Endothelial cell of hepatic sinusoid (primary cell): ENCODE data around the gene ZFYVE27.

Experiments
- in situ Hi-C: cut with HindIII; loops from 2 replicates; pipeline ENCODE4 v1.10.0; 2017; ENCODE audit warnings: low sequenced_read_pairs

Gene ZFYVE27

DNA sequence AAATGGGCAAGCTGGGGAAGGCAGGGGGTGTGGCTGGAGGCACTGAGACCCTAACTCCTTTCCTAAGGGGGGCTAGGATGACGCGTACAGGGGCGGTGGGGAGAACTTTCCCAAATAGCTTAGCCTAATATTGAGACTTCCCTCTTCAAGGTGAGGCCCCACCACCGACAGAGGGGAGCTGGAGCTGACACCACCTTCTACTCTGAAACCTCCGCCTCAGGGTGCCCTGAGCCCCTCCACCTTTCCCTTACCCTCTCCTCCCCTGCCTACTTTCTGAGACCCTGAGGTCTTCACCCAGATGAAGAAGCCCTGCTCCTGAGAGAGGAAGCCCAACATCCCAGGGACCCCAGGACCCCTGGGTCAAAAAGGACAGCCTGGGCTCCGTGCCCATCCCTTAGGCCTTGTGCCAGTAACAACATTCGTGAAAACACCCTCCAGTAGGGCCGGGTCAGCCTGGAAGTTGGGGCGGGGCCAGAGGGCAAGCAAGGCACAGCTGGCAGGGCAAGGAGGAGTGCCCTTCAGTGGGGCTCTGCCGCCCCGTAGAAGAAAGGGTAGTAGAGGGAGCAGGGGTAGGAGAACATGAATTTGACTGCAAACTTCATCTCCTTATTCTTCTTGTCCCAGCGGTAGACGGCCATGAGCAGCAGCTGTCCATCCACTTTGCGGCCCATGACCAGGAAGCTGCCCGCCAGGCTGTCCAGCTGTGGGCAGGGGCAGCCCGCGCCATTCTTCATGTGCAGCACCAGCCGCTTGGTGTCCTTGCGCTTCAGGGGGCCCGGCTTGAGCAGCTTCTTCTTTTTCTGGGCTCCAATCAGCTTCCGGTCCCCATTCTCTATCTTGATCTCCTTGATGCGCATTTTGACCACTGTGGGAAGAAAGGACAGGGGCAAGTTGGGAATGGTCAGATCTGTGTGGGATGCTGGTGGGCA, 30.3 kb downstream of the ZFYVE27 start:
- in situ Hi-C loops, result no loop called here

DNA sequence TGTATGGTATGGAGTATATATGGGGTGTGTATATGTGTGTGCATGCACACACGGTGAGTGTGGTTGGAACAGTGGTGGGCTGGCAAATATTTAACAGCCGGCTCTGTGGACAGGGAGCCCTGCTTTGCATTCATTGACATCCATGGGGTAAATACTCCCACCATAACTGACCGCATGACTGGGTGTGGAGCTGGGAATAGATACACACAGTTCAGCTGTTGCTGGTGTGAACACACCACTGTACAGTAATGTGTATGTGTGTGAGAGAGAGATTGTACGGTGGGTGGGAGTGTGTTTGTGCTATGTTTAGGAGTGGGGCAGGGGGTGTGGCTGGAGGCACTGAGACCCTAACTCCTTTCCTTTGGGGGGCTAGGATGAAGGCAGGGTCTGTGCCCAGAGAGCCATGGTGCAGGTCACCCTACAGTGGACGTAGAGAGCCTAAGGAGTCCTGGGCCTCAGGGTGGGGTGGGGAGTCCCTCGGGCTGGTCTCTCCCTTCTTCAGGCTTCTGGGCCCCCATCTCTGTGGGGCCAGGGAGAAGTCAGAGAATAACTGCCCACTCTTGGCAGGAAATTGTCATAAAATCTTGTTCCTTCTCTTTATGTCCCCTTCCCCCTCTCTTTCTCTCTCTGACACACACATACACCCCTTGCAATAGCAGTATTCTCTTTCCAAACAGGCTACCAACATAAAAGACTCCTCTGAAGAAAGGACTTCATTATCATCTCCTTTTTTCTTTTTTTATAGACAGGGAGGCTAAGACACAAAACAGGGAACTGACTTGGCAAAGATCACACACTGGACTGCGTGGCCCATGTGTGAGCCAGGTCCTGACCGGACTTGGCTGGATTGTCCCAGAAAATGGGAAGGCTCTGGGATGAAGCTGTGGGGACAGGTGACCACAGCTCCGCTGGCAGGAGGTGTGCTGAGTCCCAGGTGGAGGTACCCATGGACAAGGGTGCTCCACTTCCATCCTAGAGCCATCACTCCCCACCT, 31.7 kb downstream of the ZFYVE27 start:
- in situ Hi-C loops, result no loop called here

DNA sequence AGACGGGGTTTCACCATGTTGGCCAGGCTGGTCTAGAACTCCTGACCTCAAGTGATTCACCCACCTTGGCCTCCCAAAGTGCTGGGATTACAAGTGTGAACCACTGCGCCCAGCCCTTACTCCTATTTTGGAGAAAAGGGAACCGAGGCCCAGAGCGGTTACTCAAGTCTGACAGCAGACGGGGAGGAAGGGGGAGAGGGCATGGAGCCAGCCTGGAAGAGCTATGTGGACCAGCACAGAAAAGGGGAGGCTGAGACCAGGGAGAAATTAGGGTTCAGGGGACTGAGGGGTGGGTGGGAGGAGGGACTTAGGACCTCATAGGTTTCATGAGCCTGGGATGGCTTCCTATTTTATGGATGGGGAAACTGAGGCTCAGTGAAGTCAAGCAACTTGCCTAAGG, 33.3 kb downstream of the ZFYVE27 start:
- in situ Hi-C loops, result no loop called here

DNA sequence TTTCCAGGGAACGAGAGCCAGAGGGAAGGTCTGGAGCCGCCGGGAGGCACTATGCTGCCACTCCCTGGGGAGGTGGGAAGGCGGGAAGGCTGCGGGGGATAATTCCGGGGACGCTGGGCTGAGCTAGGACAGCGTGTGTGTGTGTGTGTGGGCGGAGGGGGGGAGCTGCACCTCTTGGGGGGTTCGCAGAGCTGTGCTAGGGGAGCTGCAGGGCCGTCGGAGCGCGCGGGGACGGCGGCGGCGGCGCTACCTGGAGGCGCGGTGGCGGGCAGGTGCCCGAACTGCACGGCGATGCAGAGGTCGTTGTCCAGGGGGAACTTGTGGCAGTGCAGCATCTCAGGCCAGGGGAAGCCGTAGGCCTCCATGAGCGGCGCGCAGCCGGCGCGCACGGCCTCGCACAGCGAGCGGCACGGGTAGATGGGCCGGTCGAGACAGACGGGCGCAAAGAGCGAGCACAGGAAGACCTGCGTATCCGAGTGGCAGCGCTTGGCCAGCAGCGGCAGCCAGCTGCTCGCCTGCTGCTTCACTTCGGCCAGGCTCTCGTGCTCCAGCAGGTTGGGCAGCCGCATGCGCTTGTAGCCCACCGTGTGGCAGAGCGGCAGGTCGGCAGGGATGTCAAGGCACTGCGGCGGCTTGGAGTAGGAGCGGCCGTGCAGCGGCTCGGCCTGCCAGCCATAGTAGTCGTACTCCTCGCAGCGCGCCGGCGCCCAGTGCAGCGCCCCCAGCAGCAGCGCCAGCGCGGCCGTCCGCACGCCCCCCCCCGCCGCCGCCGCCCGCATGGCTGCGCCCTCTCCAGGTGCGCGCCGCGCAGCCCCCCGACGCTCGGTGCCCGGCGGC, 34.3 kb downstream of the ZFYVE27 start:
- in situ Hi-C loops, result no loop called here

DNA sequence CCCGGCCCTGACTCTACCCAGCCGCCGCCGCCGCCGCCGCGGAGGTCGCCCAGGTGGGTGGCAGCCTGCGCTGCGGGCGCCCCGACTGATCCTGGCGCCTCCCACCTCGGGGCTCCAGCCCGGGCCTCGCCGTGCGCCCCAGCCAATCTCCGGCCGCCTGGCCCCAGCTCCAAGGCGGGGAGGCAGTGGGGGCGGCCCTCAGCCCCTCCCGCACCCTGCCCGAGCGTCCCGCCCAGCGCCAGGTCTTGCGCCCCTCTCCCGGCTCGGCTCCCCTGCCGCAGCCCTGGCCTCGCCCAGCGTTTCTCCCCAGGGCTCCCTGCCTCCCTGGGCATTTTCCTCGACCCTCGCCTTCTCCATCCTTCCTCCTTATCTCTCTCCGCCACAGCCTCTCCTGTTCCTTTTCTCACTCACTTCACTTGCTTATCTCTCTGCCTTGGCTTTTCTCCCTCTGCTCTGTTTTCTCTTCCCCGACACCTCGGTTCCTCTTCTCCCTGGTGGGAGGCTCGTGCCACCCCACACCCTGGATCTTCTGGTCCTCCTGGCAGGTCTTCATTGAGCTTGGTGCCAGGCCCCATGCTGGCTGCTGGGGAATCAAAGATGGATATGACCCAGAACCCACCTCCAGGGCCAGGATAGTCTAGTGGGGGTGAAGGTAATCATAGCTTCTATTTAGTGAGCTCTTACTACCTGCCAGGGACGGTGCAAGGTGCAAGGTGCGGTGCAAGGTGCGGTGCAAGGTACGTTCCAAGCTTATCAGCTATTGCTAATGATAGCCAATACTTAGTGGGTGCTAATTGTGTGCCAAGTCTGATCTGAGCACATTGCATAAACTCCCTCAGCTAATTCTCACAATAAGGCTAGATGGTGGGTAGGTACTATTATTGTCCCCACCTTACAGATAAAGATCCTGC, 35.2 kb downstream of the ZFYVE27 start, which contains the start of gene SFRP5:
TSS of gene SFRP5 (minus strand) at position 87 of the 911 bp plus-strand sequence. CDS start 166 bp downstream, outside the sequence.
- in situ Hi-C loops, result no loop called here

DNA sequence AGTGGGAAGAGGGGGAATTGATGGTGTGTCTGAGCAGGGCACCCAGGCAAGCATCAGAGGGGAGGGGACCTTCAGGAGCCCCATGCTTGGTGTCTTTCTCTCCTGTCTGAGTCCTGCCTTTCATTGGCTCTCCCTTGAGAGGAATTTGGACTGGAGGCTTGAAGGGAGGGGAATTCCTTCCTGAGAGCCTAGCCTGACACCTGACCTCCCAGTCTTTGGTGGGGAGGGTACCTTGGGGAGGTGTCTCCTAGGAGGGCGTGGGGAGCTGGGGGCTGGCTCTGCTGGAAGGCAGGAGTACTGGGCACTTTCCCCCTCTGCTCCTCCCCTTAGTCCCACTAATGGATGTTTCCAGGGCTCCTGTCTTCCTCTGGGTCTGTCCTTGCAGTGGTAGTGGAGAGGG, 36.2 kb downstream of the ZFYVE27 start:
- in situ Hi-C loops, result no loop called here

DNA sequence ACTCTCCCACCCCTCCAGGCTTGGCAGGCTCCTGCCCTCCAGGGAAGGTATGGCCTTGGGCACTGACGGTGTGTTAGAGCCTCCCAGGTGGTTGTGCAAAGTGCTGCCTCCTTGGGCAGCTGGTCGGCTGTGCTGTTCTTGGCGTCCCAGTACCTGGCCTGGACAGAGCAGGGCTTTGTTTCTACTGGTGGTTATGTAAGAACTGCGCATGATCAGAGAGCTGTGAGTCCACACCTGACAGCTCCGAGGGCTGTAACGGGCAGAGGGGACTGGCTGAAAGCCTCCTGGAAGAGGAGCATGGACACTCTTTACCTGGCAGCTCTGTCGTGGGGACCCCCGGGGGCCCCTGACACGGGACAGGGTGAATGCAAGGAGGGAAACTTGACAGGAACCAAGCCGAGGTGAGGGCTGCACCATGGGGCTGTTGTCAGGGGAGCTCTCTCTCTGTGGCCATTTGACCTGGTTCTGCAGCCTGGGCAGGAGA, 37.9 kb downstream of the ZFYVE27 start:
- in situ Hi-C loops, result loop anchor here (5.0 kb wide), 1 partner anchor 88 kb away; the partner anchor contains the start of gene AVPI1

DNA sequence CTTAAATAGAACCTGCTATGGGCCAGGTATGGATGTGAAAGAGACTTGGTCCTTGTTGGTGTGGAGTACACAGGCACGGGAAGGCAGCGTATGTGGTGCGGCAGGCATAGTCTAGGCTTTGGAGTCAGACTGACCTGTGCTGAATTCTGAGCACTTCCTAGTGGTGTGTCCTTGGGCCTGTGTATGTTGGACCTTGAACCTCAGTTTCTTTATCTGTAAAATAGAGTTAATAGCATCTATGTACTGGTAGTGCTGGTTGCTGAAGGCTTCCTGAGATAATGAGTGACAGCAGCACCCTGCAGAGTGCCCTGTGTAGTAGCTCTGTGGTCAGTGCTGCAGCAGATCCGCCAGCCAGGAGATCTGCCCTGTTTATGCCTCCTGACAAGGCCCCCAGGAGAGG, 40.2 kb downstream of the ZFYVE27 start:
- in situ Hi-C loops, result loop anchor here (5.0 kb wide), 1 partner anchor 90 kb away; the partner anchor contains the start of gene AVPI1

DNA sequence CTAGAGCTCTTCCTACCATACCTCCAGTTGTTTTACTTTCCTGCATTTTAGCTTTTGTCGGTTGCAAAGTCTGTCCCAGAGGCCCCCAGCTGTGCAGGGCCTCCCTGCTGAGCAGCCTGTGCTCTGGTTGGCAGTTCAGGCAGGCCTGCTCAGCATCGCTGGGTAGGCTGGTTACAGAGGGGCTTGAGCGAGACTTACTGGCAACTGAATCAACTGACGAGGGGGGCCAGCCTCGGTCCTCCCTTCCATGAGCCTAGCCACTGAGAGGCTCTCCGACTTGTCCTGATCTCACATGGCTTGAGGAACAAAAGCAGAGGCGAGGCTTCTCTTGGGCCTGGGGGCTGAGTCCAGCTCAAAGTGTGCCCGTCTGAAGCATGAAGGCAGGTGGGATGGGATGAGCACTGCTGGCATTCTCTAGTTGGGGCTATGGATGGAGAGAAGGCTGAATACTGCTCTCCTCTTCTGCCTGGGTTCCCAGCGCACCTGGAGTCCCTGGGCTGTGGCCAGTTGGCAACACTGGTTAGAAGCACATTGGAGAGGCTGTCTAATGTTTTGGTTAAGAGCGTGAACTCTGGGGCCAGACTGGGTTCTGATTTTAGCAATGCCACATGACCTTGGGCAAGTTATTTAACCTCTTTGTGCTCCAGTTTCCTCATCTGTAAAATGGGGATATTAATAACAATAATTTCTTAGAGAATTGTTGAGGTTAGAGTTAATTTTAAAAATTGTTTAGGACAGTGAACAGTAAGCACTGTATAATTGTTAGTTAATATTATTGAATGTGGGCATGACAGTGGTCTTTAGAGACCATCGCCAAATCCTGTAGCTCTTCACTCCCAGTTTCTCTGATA, 41.7 kb downstream of the ZFYVE27 start:
- in situ Hi-C loops, result loop anchor here (5.0 kb wide), 1 partner anchor 91 kb away; the partner anchor contains the start of gene AVPI1

DNA sequence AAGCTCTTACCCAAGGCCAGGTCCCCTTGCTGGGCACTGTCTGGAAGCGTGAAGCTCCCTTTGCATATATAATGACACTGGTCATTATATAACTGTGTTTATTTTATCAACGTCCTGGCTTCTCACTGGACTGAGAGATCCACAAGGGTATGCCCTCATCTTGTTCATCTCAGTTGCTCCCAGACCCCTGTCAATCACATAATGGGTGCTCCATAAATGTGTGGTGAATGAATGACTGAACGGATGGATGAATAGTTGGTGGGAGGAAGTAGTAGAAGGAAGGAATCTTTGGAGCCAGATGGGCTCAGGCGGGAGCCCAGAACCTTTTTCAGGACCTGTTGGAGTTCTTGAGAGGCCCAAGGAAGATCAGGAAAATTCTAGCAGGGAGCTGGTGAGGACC, 42.6 kb downstream of the ZFYVE27 start:
- in situ Hi-C loops, result loop anchor here (5.0 kb wide), 1 partner anchor 92 kb away; the partner anchor contains the start of gene AVPI1

DNA sequence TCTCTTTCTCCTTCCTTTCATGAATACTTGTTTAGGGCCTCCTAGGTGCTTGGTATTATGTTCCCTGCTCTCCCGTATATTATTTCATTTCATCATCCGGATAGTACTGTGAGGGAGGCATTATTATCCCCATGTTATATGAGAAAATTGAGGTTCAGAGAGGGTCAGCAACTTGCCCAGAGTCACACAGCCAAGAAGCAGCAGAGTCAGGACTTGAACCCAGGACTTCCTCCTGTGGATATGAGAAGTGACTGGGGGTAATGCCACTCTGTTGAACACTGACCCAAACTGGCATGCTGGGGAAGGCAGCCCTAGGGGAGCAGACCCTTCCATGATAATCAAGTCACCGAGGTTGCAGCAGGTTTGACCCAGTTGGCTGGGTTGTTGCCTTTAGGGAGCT, 43.0 kb downstream of the ZFYVE27 start:
- in situ Hi-C loops, result loop anchor here (5.0 kb wide), 1 partner anchor 93 kb away; the partner anchor contains the start of gene AVPI1

DNA sequence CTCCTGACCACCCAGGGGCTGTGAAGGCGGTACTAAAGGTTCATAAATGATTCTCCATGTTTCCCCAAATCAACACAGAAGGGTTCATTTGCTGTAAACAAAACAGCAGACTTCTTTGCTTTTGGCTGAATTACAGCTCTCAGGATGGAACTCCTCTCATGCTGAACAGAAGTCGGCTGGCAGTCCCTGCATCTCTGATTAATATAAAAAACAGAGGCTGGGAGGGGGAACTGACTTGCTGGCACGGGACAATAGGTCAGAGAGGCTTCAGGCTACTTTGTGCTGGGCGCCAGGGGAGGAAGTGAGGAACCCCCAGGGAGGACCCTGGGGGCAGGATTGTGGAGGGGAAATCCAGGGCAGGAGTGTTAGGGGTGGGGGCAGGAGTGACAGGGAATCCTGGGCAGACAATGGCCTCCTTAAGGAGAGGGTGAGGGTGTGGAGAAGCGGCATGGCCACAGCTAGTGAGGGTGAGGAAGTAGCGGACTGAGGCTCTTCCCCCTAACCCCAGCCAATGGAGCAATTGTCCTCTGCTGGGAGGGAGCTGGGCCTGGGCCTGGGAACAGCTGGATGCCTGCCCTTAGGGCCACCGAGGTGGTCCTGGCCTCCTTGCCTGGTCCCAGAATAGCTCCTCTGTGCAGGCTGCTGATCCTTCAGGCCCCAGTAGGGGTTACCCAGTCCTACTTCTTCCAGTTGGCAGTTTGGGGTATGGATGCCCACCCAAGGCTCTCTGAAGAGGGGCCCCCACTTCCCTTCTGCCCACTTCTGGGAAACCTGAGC, 44.1 kb downstream of the ZFYVE27 start:
- in situ Hi-C loops, result no loop called here

DNA sequence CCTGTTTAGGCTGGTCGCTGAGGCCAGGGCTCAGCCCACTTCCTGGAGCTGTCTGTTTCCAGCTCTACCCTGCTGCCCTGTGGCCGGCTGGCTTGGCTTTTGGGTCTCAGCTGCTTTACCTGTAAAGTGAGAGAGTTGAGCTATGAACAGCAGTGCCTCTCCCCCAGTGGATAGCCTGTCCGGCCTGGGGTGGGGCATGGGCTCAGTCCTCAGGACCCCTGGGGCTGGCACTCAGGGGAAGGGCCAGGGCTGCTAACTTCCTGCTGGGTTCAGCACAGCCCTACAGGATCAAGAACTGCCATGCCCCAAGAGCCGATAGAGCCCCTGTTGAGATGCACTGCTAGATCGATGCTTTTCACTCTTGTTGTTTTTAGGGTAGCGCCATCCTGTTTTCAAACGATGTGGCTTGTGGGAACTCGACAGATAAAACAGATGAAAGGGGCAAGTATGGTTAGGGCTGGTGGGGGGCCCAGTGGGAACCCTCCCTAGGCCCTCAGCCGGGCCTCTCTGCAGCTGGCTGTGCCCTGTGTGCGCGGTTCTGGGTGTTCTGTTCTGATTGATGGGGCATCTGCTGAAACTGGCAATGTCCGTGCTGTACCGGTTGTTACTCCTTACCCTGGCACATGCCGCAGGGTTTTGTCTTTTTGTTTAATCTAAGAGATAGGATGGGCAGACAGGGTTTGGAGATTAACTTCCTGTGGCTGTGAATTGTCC, 44.8 kb downstream of the ZFYVE27 start:
- in situ Hi-C loops, result no loop called here

DNA sequence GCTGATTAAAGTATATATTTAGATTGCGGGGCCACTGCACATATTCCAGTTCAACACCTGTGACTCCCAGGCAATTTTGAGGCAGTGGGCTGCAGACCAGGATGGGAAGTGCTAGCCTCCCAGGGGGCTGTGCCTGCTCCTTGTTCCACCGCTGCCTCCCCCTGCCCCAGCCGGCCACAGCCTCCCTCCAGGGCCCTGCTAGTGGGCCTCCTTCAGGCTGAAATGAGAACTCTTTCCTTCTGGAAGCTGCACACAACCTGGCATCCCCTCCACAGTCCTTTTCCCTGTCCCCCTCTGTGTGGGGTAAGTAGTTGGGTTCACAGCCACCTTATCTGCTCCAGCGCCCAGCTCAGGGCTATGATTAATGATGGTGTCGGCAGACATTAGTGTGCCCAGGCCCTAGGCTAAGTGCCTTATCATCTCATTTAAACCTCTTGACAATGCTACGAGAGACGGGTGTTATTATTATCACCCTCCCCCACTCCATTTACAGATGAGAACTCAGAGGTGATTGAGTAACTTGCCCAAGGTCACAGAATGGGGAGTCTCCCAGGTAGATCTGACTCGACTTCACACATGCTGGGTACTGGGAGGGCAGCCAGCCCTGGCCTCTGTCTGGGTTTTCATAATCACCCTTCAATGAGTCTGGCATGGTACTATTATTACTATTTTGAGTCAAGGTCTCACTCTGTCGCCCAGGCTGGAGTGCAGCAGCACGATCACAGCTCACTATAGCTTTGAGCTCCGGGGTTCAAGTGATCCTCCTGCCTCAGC, 45.7 kb downstream of the ZFYVE27 start:
- in situ Hi-C loops, result no loop called here

DNA sequence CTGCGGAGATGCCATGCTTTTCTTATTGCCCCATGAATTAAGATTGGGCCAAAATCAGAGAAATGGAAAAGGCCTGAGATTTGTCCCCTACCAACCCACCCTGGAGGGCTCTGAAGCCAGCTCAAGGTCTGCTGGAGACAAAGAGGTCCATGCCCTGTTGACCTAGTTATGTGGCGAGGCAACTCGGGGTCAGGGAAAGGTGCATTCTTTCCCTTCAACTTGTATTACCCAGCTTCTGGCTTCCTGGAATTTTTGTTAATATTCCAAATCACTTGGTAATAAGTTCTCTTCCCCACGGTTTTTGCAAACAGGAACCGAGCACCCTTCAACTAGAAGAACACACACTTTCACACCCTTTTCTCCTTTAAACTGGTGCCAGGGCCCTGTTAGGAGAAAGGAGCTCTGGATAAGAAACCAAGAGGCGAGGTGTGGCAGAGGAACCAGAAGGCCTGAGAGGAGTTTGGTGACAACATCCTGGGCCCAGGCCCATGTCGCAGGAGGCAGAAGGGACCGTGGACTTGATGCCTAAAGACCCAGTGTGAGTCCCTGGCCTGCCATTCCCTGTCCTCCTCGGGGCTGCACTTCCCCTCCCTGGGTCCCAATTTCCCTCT, 47.4 kb downstream of the ZFYVE27 start:
- in situ Hi-C loops, result no loop called here
